C4-2B (cell line): ENCODE results near the gene TBC1D12.

Source experiments
- ZFX ChIP-seq: fragments of 450-650 bp; IDR thresholded peaks from 2 replicates; pipeline ENCODE4 v1.6.1; 2017
- TF ChIP-seq, protein P1 (sequence below): fragments of 450-650 bp; conservative IDR thresholded peaks from 2 replicates; pipeline ENCODE4 v1.5.1; 2017; ENCODE audit warnings: mild to moderate bottlenecking

DNA sequence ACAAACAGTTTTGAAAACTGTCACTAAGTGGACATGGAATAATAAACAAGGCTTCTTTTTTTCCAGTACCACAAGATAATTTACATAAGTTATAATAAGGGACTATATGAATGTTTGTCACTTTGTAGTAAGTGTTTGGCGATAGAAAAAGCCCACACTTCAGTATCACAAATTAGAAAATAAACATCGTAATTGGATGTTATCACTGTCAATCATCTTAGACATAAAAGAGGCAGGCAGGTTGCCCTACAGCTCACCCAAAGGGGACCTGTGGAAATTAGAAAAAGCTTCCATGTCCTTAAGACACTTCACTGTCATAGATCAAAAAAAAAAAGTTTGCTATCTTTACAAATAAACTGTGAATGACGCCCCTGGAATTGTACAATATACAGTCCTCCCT is 36.0 kb upstream of the TBC1D12 start:
- TF ChIP-seq, protein P1, sequence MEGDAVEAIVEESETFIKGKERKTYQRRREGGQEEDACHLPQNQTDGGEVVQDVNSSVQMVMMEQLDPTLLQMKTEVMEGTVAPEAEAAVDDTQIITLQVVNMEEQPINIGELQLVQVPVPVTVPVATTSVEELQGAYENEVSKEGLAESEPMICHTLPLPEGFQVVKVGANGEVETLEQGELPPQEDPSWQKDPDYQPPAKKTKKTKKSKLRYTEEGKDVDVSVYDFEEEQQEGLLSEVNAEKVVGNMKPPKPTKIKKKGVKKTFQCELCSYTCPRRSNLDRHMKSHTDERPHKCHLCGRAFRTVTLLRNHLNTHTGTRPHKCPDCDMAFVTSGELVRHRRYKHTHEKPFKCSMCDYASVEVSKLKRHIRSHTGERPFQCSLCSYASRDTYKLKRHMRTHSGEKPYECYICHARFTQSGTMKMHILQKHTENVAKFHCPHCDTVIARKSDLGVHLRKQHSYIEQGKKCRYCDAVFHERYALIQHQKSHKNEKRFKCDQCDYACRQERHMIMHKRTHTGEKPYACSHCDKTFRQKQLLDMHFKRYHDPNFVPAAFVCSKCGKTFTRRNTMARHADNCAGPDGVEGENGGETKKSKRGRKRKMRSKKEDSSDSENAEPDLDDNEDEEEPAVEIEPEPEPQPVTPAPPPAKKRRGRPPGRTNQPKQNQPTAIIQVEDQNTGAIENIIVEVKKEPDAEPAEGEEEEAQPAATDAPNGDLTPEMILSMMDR, result no peak
- no peak for TF ChIP-seq ZFX
